Activated T-helper 9 cell treated with anti-CD3 and anti-CD28 coated beads, Interleukin-2, amount 50 U/mL, for 16 hours (primary cell): ENCODE results near the gene PSMD13.

Experiments used
- DNase-seq: peaks from one replicate; pipeline ENCODE4 v3.0.0-alpha.2; 2020; ENCODE audit warnings: low read depth

The PSMD13 gene

DNA sequence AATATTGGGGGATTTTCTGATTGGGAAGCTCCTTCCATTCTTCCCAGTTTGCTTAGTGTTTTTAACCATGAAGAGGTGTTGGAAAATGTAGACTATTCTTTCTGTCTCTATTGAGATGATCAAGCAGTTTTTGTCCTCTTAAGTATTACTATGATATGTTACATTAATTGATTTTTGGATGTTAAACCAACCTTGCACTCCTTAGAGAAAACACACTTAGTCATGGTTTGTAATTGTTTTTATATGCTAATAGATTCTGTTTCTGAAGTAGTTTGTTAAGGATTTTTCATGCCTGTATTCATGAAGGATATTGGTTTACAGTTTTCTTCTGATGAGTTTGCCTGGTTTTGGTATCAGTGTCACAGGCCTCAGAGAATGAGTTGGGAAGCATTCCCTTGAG, 39.4 kb downstream of the PSMD13 start:
- DNase-seq: no peak

DNA sequence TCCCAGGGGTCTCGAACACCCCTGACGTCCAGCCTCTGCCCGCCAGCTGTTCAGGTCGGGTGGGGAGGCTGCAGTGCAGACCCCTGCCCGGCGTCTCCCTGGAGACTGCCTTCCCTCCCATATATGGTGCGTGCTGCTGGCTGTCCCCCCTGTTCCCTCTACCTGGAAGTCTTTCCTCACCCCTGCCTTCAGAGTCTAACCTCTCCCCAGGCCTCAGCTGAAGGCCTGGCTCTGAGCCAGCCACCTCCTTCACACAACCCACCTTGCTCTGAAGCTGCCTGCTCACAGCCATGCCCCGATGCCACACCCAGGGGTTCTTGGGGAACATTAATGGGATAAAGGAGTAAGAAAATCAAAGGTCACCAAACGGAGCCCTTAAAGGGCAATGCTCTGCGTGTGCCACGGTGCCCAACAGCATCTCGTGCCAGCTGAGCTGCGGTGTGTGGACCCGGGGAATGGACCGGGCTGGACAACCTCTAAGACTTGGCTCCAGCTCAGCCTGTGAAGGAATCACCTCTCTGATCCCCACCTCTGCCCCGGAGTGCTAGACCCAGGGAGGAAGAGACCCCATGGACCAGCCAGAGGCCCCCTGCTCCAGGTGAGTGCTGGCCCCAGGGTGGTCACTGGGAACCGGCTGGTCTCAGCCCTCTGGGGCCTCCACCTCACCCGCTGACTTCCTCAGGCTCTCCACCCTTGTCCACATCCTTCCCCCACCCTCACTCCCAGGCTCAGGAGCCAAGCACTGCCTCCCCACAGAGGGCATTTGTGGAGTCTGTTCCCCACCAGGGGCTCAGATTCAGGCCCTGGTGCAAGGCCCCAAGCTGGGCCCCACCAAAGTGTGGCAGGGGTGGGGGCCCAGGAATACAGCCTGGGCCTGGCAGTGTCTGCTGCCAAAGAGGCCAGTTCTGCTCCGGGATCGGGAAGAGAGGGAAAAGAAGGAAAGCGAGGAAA, 41.5 kb downstream of the PSMD13 start, which contains the start of gene NLRP6:
NLRP6 (plus strand) TSS at position 407 of the 951 bp plus-strand sequence; CDS start at position 570, 163 bp downstream.
- DNase-seq: no peak

GRCh38 chr11:279040-279965, 42.5 kb downstream of the PSMD13 start:
- DNase-seq: no peak

DNA sequence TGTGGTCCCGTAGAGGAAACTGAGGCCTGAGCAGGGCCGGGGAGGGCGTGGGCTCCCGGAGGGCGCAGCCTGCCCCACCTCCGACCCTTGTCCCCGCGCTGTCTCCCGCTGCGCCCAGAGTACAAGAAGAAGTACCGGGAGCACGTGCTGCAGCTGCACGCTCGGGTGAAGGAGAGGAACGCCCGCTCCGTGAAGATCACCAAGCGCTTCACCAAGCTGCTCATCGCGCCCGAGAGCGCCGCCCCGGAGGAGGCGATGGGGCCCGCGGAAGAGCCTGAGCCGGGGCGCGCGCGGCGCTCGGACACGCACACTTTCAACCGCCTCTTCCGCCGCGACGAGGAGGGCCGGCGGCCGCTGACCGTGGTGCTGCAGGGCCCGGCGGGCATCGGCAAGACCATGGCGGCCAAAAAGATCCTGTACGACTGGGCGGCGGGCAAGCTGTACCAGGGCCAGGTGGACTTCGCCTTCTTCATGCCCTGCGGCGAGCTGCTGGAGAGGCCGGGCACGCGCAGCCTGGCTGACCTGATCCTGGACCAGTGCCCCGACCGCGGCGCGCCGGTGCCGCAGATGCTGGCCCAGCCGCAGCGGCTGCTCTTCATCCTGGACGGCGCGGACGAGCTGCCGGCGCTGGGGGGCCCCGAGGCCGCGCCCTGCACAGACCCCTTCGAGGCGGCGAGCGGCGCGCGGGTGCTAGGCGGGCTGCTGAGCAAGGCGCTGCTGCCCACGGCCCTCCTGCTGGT, 43.4 kb downstream of the PSMD13 start:
- no peak for DNase-seq

- DNase-seq: no peak
Observed at GRCh38 chr11:280706-281485, 44.1 kb downstream of the PSMD13 start.

- DNase-seq: no peak
Observed at GRCh38 chr11:281486-282161, 44.8 kb downstream of the PSMD13 start.

GRCh38 chr11:282171-282570, 45.4 kb downstream of the PSMD13 start:
- DNase-seq: no peak

GRCh38 chr11:282630-283360, 46.0 kb downstream of the PSMD13 start:
- DNase-seq: no peak

GRCh38 chr11:283405-284104, 46.8 kb downstream of the PSMD13 start:
- DNase-seq: no peak

- DNase-seq: no peak
Observed at GRCh38 chr11:284105-285020, 47.6 kb downstream of the PSMD13 start.

- no peak for DNase-seq
Observed at GRCh38 chr11:285021-285893, 48.5 kb downstream of the PSMD13 start.

DNA sequence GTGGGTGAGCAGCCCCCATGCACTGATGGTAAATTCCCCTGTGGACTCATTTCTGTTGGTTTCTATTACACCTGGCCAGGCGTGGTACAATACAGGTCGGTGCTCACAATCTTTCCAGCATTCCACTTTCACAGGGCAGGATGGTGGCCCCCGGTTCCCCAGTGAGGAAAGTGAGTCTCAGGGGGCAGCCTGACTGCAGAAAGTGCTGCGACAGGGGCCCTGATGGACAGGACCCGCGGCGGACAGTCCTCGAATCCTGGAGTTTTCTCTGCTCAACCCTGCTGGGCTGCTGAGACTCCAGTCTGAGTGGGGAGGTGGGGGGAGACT, 49.1 kb downstream of the PSMD13 start:
- no peak for DNase-seq

DNA sequence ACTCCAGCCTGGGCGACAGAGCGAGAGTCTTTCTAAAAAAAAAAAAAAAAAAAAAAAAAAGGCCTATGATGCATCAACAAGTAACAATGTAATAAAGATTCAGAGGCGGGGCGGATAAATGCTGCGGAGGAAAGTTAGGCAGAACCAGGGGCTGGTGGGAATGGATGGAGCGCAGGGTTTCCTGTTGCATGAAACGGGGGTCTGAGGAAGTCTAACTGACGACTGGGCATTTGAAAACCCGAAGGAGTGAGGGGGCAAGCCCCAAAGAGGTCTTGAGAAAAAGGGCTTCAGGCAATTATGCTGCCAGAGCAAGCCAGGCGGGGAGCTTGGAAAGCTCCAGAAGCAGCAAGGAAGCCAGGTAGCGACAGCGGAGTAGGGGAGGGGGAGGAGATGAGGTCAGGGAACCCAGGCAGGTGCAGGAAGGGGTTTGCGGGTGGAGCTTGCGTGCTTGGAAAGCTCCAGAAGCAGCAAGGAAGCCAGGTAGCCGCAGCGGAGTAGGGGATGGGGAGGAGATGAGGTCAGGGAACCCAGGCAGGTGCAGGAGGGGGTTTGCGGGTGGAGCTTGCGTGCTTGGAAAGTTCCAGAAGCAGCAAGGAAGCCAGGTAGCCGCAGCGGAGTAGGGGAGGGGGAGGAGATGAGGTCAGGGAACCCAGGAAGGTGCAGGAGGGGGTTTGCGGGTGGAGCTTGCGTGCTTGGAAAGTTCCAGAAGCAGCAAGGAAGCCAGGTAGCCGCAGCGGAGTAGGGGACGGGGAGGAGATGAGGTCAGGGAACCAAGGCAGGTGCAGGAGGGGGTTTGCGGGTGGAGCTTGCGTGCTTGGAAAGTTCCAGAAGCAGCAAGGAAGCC, 50.4 kb downstream of the PSMD13 start:
- peak; percentile 45 for DNase-seq

DNA sequence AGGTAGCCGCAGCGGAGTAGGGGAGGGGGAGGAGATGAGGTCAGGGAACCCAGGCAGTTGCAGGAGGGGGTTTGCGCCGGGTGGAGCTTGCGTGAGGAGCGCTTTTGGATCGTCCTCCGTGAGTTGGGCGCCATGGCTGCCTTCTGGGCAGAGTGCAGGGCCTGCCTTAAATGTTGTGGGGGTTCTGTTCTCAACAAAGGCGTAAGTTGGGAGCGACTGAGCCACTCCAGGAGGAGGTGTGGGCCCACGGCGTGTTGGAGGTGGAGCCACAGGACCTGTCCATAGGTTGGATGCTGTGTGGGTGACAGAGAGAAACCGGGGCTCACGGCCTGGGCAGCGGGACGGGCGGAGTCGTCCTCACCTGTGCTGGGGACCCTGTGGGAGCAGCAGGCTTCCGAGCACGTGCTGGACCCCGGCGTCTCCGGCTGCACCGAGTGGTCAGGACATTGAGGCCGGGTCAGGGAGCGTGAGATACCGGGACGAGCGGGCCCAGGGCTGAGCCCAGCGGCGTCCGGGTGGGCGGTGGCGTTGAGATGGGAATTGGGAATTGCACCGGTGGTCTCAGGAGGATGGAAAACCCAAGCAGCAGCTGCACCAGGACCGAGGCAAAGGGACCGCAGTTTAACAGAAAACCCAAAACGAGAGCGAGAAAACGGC, 51.2 kb downstream of the PSMD13 start:
- DNase-seq: no peak

- DNase-seq: no peak
Observed at GRCh38 chr11:288478-289397, 52.0 kb downstream of the PSMD13 start, which contains the start of gene PGGHG. TSS of gene PGGHG (plus strand) at chr11:289126. CDS start at chr11:289817, 691 bp downstream.
